ENCODE measurements around the gene MAD1L1. TPM values are rescaled to one million over a fixed set of nuclear protein-coding genes. Genes with fewer than 3 reads are reported as not detected.
A peak's percentile ranks its signal among the peaks of the same experiment; 100 is the strongest.

Gene MAD1L1
- total and polyA plus RNA-seq, 4 donors, result 12.8 to 20.7 (median 16.5) TPM

- TF ChIP-seq FOXA1 (IDR thresholded peaks at IDR 0.05) (no peak), YY1 (IDR thresholded peaks at IDR 0.05) (no peak), TAF1 (conservative IDR thresholded peaks at IDR 0.05) (no peak), RXRA (IDR thresholded peaks at IDR 0.05) (no peak), MAX (IDR thresholded peaks at IDR 0.05) (no peak)
These were observed 409.2 kb downstream of the MAD1L1 start (continued) for GRCh38 chr7:1823376-1824150.

- no peak for TF ChIP-seq HNF4A (conservative IDR thresholded peaks at IDR 0.05)
- TF ChIP-seq SP1 (IDR thresholded peaks at IDR 0.05), result no peak
These were observed 413.4 kb downstream of the MAD1L1 start for GRCh38 chr7:1819259-1819841.

GRCh38 chr7:1818575-1819258 is 414.0 kb downstream of the MAD1L1 start:
- no peak overlapping the region for H3K4me3 ChIP-seq (ENCODE audit: low read depth in 1 of 3, low read length in 3 of 3)
- no peaks in the 10 kb centered on the region for H3K27me3 ChIP-seq (ENCODE audit: control insufficient read depth in 4 of 4, insufficient read depth in 4 of 4, low read length in 3 of 4)
- no peak for DNase-seq (ENCODE audit: low spot score)
- TF ChIP-seq JUND (IDR thresholded peaks at IDR 0.05), result no peak
- TF ChIP-seq MAX (IDR thresholded peaks at IDR 0.05), result no peak
- TF ChIP-seq ATF3 (IDR thresholded peaks at IDR 0.05), result no peak
- no peak for TF ChIP-seq YY1 (IDR thresholded peaks at IDR 0.05)
- no peak for TF ChIP-seq REST (IDR thresholded peaks at IDR 0.05)
- H3K9me3 ChIP-seq (ENCODE audit: control insufficient read depth in 4 of 4, low read length in 3 of 4), result no peaks in the 10 kb centered on the region
- peak overlapping the region; percentile 89 for H3K27ac ChIP-seq (ENCODE audit: low read depth in 1 of 2, low read length in 2 of 2)
- WGBS, result 88% methylated on average over 28 of the region's 28 CpGs
- H3K9ac ChIP-seq (ENCODE audit: low read depth in 1 of 2, low read length in 2 of 2), result peak overlapping the region; percentile 6 to 80
- no peaks in the 10 kb centered on the region for H3K36me3 ChIP-seq (ENCODE audit: control insufficient read depth in 4 of 4, insufficient read depth in 3 of 4, low read depth in 1 of 4, low read length in 3 of 4)
- H3K4me1 ChIP-seq (ENCODE audit: control insufficient read depth in 4 of 4, insufficient read depth in 4 of 4, low read length in 3 of 4), result peaks cover 0 to 24% (median 8%) of the 10 kb centered on the region in 4 donors

More at GRCh38 chr7:1819259-1819841, 413.4 kb downstream of the MAD1L1 start:
- peak; percentile 28 for DNase-seq (ENCODE audit: low spot score)
- H3K9me3 ChIP-seq (ENCODE audit: control insufficient read depth in 4 of 4, low read length in 3 of 4), result no peaks in the 10 kb centered on the region
- no peaks in the 10 kb centered on the region for H3K27me3 ChIP-seq (ENCODE audit: control insufficient read depth in 4 of 4, insufficient read depth in 4 of 4, low read length in 3 of 4)
- no peak overlapping the region for H3K27ac ChIP-seq (ENCODE audit: low read depth in 1 of 2, low read length in 2 of 2)
- WGBS, result 85% methylated on average over 26 of the region's 26 CpGs
- peaks cover 0 to 24% (median 8%) of the 10 kb centered on the region in 4 donors for H3K4me1 ChIP-seq (ENCODE audit: control insufficient read depth in 4 of 4, insufficient read depth in 4 of 4, low read length in 3 of 4)
- no peak overlapping the region for H3K9ac ChIP-seq (ENCODE audit: low read depth in 1 of 2, low read length in 2 of 2)
- H3K4me3 ChIP-seq (ENCODE audit: low read depth in 1 of 3, low read length in 3 of 3), result no peak overlapping the region
- H3K36me3 ChIP-seq (ENCODE audit: control insufficient read depth in 4 of 4, insufficient read depth in 3 of 4, low read depth in 1 of 4, low read length in 3 of 4), result no peaks in the 10 kb centered on the region
